Measurements from ENCODE around the gene PSMA4.
"Not testable (repeated sequence)": the region's sequence is repeated elsewhere in the genome, so short reads cannot be mapped to it uniquely, and the experiment has no call there.

Gene PSMA4

DNA sequence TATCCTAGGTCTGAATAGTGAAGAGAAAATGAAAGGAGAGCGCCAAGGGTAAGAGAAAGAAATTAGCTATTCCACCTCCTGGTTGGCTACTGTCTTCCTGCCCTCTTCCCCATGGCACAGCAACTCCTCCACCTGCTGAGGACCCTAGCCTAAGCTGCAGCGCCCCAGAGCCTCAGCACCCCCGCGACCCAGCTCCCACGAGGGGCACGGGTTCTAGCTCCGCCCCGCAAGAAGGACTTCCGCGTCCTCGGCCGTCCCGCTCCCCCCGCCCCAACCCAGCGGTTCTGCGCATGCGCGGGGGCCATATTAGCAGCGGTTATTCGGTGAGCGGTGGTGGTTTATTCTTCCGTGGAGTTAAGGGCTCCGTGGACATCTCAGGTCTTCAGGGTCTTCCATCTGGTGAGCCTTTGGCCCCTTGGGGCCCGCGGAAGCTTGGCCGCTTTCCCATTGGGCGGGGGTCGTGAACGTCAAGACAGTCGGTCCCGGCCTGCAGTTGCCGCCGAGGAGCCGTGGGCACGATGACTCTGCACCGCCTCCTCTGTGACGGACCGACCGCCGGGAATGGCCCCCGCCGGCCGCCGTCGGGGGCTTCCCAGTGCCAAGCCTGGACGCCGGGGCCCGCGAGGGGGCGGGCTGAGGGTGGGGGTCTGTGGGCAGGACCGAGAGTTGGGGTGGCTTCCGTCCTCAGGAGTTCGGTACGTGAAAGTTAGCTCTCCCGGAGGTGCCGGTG is at the start of gene PSMA4:
PSMA4 (plus strand) TSS at position 304 of the 730 bp plus-strand sequence. CDS start 1,484 bp downstream, outside the sequence.
- DNase-seq (ENCODE audit: low spot score), result peak; percentile 94

GRCh38 chr15:78492872-78493271 is 47.4 kb upstream of the PSMA4 start:
- no peak for DNase-seq (ENCODE audit: low spot score)

GRCh38 chr15:78501857-78502256 is 38.4 kb upstream of the PSMA4 start:
- no peak for DNase-seq (ENCODE audit: low spot score)

GRCh38 chr15:78502641-78503040 is 37.6 kb upstream of the PSMA4 start:
- DNase-seq (ENCODE audit: low spot score), result no peak

GRCh38 chr15:78506971-78507830 is 33.0 kb upstream of the PSMA4 start, which contains the start of gene HYKK:
Gene HYKK, plus strand, starts transcription at chr15:78507577. Its CDS starts 5,512 bp downstream, at chr15:78513089.
- peak; percentile 26 for DNase-seq (ENCODE audit: low spot score)

GRCh38 chr15:78507831-78508160 is 32.4 kb upstream of the PSMA4 start:
- DNase-seq (ENCODE audit: low spot score), result no peak

- no peak for DNase-seq (ENCODE audit: low spot score)
These were observed 32.0 kb upstream of the PSMA4 start for GRCh38 chr15:78508272-78508671.

DNA sequence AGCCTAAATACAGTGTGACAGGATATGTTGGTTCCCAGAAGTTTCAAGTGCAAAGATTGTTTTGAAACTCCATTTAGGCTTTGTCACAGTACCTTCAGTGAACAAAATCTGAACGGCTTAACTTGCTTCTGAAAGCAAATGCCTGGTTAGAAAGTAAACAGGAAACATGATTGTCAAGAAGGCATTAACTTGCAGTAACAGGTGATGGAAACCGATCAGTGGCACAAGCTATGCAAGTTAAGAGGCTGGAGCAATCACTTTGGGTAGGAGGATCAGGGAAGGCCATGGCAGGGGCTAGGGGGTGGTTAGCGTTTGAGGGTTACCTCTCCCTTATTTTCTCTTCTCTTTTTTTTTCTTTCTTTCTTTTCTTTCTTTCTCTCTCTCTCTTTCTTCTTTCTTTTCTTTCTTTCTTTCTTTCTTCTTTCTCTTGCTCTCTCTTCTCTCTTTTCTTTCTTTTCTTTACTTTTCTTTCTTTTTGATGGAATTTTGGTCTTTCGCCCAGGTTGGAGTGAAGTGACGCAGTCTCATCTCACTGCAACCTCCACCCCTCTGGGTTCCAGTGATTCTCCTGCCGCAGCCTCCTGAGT is 30.4 kb upstream of the PSMA4 start:
- DNase-seq (ENCODE audit: low spot score), result no peak

- DNase-seq (ENCODE audit: low spot score), result not testable (repeated sequence)
These were observed 20.2 kb upstream of the PSMA4 start for GRCh38 chr15:78520035-78520434.

DNA sequence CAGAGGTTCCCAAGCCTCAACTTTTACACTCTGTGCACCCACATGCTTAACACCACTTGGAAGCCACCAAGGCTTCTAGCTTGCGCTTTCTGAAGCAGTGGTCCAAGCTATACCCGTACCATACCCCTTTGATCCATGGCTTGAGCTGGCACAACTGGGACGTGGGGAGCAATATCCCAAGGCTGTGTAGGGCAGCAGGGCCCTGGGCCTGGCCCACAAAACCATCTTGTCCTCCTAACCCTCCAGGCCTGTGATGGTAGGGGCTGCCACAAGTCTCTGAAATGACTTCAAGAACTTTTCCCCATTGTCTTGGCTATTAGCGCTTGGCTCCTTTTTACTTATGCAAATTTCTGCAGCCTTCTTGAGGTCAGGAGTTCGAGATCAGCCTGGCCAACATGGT is 16.0 kb upstream of the PSMA4 start:
- no peak for DNase-seq (ENCODE audit: low spot score)

DNA sequence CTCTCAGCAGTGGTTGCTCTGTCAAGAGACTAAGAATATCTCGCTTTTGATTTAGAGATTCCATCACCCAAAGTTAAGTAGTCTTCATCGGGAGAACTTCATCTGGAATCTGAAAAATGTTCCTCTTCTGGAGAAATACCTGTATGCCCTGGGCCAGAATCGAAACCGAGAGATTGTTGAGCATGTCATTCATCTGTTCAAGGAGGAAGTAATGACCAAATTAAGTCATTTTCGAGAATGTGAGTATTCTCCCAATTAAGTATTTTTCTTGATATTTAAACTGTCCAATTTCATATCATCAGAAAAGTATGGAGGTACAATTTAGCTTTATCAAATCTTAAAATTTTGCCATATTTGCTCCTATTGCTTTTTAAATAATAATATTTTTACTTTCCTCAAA is 12.9 kb upstream of the PSMA4 start:
- no peak for DNase-seq (ENCODE audit: low spot score)

DNA sequence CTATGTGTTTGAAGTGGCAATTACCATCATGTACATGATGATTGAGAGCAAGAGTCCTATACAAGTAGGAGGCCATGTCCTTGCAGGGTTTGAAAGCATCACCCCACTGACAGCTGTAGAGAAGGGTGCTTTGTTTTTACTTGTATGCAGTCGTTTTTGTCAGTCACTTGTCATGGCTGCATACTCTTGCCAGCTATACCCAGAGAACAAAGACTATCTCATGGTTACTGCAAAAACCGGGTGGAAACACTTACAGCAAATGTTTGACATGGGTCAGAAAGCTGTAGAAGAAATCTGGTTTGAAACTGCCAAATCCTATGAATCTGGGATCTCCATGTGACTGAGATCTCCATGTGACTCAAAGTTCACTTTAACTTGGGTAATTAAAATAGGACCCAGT is 6.9 kb upstream of the PSMA4 start:
- DNase-seq (ENCODE audit: low spot score), result no peak

GRCh38 chr15:78536134-78536533 is 4.1 kb upstream of the PSMA4 start:
- DNase-seq (ENCODE audit: low spot score), result no peak

GRCh38 chr15:78537266-78537905 is 2.9 kb upstream of the PSMA4 start:
- no peak for DNase-seq (ENCODE audit: low spot score)

DNA sequence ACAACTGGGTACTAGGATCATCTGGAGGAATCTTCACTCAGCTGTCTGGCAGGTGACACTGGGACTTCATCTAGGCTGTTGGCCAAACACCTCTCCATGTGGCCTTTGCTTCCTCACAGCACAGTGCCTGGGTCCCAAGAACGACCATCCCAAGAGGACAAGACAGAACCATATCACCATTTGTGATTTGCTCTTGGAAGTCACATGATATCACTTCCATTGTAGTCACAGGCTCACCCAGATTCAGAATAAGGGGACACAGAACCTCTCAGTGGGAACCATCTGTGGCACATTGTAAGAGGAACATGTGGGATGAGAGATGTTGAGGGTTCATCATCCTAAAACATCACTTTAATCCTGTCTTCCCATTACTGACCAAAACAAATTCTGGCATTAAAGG is 1.9 kb upstream of the PSMA4 start:
- no peak for DNase-seq (ENCODE audit: low spot score)

GRCh38 chr15:78539464-78540140 is 642 bp upstream of the PSMA4 start:
- not testable (repeated sequence) for DNase-seq (ENCODE audit: low spot score)

- peak; percentile 57 for DNase-seq (ENCODE audit: low spot score)
These were observed 863 bp downstream of the PSMA4 start for GRCh38 chr15:78540871-78541743.

- DNase-seq (ENCODE audit: low spot score), result no peak
These were observed 1.4 kb downstream of the PSMA4 start for GRCh38 chr15:78541744-78542034.

DNA sequence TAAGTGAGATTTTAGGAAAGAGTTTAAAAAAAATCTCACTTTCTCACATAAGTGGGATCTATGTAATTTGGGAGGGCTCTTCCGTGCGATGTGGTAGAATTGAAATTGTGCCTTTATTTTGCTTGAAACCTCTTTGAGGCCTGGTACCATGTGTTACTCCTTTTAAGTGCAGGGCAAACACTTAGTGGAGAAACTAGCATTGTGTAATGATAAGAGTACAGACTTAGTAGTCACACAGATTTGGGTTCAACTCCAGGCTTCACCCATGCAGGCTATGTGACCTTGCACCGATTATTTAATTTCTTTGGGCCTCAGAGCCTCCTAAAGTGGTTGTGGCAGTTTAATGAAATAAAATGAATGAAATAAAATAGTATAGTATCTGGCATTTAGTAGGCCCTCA is 2.4 kb downstream of the PSMA4 start:
- no peak for DNase-seq (ENCODE audit: low spot score)

DNA sequence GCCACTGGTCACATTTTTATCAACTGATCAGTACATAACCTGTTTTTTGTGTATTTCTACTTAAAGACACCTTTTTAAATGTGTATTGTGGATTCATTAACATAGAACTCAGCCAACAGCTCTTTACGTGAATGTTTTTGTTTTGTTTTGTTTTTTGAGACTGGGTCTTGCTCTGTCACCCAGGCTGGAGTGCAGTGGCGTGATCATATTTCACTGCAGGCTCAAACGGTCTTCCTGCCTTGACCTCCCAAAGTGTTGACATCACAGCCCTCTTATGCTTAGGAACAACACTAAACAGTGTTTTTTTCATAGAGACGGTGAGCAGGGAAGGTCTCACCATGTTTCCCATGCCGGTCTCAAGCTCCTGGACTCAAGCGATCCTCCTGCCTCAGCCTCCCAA is 9.9 kb downstream of the PSMA4 start:
- DNase-seq (ENCODE audit: low spot score), result no peak

DNA sequence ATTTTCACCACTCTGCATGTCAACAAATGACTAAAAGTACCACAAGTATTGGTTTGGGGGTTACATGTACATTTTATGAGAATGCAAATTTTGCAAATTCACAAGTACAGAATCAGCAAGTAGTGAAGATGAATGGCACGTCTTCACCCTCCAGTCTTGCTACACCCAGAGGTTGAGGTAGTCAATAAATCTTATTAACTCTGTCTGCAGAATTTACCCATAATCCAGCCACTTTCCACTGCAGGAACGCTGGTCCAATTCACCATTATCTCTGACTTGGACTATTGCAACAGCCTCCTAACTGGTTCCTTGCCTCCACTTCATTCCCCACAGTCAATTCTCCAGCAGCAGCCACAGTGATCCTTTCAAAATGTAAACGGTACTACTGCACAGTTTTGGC is 10.6 kb downstream of the PSMA4 start:
- DNase-seq (ENCODE audit: low spot score), result no peak

Data from hematopoietic multipotent progenitor cell treated with erythropoietin and hydrocortisone succinate and interleukin-3 and kit ligand, for 17 days (in vitro differentiated cells).